Islet of Langerhans (tissue), 1 donor: ENCODE data around the gene WSCD1.

Experiments
- FAIRE-seq: peaks from one replicate; lab custom pipeline; 2011; peaks lifted over from hg19 to GRCh38; lab: Jason Lieb, UNC

The WSCD1 gene

DNA sequence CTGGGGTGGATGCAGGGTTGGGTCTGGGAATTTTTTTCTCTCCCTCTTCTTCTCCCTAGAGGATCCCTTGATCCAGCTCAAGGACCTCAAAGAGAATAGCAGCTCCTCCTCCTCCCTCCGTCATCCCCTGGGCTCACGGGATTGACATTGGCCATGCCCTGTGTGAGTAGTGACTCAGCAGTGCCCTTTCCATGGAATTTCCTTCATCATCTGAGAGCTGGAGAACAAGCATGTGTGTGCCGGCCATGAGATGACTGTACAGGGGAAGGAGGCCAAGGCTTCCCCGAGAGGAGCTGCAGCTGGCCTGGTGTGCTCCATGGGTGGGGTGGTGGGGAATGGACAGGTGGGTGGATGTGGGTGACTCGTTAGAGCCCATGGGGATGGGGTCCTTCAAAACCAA is 8.9 kb upstream of the WSCD1 start:
- FAIRE-seq: no peak

DNA sequence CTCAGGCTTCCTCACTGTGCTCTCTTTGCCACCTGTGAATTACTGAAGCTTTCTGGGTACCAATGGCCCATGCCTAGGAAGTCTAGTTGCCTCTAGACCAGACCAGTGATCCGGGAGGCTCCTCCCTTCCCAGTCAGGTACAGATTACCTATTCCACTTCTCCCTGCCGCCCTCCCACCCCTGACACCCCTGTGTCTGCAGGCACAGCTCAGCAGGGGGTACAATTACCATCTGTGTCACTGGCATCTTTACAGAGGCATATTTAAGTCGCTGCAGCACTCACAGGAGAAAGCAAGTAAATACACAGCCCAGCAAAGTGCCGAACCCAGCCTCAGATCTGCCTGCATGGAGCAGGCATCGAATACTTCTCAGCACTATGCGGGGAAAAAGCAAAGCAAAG is 5.3 kb upstream of the WSCD1 start:
- no peak for FAIRE-seq

DNA sequence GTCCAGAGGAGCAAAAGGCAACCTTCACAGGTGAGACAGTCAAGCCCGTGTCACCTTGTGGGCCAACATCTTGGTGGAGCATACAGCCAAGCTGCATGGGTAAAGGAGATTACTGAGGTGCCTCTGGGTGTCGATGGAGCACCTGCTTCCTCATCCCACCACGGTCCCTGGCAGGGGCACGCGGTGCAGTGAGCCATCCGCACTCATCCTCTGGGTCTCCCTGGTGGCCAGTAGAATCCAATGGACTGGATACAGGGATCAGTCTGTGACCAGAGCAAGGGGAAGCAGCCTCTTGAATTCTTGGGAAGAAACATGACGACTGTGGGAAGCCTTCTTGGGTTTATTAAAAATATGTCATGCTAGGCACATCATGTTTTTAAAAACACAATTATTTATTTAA is 4.8 kb upstream of the WSCD1 start:
- FAIRE-seq: no peak

DNA sequence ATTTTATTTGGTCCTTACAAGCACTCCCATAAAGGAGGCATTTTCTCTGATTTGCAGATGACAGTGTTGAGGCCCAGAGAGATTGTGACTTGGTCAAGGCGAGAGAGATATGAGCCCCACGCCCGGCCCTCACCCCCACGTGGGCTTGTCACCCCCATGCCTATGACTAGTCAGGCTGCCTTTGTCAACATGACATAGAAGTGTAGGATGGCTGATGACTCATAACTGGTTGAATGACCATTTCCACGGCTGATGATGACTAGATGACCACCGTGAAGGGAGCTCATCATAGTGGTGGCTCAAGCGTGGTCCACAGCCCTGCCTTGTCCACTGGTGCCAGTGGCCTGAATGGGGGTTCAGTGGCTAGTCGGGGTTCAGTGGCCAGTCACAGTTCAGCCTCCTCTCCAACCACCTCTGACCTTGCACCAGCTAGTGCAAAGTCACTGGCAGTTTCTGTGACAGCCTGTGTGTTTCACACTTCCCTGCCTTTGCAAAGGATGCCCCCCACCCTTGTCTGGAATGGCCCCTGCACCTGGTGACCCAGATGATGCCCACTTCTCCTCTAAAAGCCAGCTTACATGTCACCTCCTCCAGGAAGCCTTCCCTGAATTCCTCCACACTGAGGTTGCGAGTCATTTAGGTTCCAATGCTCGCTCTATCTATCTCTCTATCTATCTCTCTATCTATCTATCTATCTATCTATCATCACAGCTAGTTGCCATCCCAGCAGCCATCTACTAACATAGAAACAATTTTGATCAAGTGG is 3.8 kb upstream of the WSCD1 start:
- FAIRE-seq: no peak

DNA sequence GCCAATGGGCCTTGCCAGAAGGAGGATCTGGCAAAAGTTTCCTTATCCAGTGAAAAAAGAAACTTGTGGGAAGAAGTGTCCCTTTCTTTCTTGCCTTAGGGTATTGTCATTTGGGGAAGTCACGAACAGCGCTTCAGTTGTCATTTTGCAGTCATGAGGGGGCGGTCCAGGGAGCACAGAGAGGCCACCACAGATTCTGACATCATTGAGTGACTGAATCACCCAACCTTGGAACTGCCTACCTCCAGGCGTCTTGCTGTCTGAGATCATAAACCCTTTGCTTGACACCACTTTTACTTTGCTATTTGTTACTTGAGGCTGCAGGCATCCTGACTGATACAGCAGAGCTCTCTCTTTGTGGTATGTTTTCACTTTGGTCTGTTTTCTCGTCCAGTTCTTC is 3.1 kb upstream of the WSCD1 start:
- no peak for FAIRE-seq

DNA sequence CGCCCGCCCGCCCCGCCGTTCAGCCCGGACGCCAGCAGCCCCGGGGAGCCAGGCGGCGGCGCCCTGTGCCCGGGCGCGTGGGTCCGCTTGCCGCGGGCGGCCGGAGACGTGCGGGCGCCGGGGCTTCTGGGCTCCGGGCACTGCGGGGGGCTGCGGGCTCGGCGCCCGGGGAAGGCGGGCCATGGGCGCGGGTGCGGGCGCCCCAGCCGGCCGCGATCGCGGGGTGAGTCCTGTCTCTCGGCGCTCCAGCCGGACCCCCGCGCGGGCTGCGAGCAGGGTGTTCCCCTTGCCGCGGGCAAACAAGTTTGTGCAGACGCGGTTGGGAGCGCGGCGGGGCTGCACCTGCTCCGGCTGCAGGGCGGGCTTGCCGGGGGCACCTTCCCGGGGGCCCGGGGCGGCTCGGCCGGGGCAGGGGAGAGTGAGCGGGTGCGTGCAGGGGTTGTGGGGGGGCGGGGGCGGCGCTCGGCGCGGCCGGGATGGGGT is 292 bp downstream of the WSCD1 start:
- no peak for FAIRE-seq

DNA sequence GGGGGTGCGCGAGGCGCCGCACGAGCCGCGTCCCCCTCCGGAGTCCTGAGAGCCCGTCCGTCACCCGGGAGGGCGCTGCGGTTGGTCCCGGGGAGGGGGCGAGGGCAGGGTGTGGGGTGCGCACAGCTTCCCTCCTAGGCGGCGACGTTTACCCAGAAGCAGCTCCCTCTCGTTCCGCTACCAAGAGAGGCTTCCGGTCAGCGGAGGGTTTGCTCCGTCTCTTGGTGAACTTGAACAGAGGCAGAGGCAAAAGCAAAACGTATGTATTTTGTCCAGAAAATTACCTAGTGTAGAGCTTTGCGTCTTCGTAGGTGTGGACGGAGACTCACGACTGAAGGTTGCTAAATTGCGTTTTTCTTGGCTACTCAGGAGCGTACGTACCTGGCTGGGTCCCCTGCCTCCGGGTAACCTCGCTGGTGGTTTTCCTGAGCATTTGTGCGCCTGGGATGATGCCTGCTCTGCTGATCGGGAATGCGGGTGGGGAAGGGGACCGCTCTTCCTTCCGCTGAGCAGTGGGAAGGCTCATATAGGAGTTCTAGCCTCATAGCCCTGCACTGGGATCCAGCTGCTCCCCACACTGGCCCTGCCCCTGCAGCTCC is 833 bp downstream of the WSCD1 start:
- FAIRE-seq: no peak

DNA sequence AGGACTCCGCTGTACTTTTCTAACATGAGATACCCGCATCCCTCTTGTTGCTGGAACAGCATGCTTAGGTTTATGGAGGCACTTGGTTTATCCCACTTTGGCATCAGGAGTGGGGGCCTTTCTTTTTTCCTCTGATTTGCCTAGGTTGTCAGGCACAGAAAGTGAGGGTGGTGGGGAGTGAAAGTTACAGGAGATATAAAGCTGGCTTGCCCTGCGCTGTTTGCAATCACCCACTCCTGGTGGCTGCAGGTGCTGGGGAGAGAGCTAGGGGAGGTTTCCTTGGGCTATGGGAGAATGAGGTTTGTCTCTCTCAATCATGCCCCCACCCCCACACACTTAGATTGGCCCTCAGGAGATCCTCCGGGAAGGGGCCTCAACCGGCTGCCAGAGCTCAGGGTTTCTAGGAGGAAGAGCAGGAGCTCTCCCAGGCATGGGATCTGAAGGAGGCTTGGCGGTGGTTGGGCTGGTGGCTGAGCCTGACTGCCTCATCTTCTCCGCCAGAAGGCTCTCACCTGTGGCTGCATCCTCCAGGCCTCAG is 1.4 kb downstream of the WSCD1 start:
- FAIRE-seq: no peak

DNA sequence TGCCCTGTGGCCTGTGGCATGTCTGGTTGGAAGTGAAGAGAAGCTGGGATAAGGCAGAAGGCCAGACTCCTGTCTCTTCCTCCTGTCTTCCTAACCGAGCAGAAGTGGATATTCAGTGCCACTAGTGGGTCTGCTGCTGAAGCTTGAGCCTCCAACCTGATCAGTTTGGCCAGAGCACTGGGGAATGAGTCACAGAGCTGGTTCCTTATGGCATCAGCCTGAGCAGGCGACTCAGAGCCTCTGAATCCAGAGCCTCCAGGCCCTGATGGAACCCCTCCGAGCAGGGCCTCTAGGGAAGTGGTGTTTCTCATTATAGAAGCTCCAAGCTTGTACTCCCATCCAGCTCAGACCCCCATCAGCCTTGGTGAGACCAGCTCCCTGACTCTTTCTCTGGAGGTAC is 2.0 kb downstream of the WSCD1 start:
- no peak for FAIRE-seq

DNA sequence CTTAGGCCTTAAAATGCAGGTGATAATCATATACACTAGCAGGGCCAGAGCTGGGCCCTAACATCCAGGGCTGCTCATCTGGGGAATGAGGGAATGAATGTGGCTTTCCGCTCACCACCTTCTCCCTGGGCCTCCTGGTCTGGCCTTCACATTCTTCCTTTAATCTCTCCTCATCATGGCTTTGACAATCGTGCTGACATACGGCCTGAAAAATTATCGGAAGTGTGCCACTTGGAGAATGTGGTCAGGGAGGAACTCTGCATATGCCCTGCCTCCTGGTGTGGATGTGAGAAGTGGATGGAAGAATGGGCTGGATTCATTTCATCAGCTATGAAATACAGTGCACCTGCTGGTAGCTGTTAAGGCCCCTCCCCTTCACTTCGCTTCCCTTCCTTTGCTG is 2.4 kb downstream of the WSCD1 start:
- FAIRE-seq: no peak

DNA sequence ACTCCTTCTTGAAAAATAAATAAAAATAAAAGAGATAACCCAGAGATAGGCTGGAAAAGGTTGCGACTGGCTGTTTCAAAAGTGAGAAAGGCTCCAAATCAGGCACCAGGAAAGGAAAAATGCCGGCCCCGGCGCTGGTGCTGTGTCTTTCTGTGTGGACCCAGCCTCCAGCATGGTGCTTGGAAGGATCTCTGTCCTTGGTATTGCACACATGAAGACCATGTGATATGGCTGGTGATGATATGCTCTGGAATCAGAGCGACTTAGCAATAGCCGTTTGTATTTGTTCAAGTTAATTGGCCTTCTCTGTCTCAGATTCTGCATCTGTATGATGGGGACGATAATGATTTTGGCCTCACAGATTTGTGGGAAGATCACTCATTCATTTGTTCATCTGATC is 3.4 kb downstream of the WSCD1 start:
- FAIRE-seq: no peak

DNA sequence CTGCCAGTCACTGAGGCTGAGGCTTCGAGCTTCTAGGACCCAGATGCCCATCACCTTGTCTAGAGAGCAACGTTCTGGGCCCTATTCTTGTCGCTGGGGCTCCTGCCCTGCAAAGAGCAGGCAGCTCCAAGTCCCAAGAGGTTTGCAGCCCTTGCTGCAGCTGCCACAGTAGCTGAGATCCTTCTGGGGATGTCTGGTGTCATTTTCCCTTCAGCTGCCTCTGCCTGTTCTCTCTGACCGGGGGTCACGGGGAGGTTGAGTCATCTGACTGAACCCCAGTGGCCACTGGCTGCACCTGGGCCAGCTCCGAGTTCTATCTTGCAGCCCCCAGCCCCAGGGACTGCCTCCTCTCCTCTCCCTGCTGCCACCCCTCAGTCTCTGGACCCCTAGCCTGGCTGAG is 4.9 kb downstream of the WSCD1 start:
- FAIRE-seq: no peak

DNA sequence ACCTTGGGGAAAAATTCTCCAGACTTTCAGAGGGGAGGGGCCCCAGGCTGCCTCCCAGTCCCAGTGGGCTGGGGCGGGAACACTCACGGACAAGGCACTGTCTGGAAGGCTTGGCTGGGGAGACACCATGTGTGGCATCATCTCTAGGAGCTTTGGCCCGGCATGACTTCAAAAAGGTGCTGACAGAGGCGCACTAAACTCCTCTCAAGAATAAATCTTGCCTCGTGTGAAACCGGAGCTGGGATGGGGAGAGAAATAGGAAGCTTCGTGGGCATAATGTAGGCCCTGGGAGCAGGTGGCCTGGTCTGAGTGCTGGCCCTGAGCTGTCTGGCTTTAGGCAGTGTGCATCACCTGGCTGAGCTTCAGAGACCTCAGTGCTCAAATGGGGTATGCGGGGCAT is 5.7 kb downstream of the WSCD1 start:
- FAIRE-seq: no peak

DNA sequence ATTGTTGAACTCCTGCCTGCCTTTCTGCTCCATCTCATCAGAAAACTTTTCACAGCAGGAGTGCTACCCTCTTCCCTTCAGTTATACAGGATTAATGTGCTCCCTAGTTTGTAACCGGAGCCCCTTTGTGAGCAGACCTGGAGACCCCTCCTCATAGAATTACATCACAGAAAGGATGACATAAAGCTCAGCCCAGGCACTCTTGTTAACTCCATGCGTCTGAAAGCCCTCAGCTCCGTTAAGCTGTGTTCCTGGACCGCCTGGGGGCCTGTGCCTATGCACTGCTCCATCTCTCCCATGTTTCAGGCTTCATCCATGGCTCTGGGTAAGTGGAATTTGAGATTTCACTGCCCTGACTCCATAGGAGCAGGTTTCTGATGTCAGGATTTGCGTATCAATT is 7.6 kb downstream of the WSCD1 start:
- no peak for FAIRE-seq

DNA sequence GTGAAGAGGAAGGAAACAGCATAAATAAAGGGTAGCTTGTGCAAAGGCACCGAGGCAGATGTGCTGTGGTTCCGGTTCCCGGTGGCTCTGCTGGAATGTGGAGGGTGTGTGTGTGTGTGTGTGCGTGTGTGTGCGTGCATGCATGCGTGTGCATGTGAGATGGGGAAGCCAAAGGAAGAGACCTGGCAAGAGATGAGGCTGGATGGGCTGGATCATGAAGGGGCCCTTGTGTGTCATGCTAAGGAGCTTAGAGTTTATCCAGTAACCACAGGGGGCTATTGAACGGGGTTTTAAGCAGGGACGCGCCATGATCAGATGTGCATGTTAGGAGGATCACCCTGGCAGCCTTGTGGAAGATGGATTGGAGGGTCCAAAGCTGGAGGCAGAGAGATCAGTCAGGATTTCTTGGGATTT is 8.3 kb downstream of the WSCD1 start:
- no peak for FAIRE-seq

DNA sequence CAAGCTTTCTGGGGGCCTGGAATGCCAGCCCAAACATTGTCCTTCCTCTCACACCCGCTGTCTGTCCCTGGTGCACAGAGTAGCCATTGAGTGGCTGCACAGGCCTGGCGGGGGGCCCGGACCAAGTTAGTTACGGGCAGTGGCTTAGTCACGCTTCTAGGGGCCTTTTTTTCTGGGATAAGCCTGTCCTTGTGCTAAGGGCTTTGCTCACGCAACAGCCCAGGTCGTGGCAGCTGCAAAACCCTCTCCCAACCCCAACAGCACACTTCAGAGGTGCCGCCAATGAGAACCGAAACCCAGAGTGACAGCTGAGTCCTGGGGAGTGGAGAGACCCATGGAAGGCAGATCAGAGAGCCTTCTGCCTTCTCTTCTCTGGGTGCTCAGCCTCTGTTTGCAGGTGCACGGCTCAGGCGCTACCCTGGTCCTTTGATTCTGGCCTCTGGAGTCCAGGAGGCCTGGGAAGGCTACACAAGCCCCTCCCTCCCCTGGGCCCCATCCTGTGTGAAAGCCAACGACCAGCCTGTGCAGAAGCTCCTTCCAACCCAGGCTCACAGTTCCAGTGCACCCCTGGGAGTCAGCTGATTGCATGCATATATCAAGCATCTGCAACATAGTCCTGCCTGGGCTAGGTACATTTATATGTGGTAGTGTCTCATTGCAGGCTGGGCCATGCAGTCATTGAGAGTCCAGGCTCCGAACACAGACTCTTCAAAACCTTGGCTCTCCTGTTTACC is 9.1 kb downstream of the WSCD1 start:
- no peak for FAIRE-seq

DNA sequence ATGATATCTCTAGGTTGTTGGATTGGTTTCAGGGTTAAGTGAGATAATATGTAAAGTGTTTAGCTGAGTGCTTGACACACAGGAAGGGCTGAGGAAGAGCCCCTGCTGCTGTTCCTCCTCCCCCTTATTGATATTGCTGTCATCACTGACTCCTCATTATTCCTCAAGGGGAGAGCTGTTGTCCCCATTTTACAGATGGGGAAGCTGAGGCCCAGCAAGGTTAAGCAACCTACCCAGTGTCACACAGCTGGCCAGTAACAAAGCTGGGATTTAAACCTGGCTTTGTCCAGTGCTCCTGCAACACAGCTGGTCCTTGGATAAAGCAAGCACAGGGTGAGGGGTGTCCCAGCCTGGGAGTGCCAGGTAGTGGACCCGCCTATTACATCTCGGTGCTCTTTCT is 9.8 kb downstream of the WSCD1 start:
- no peak for FAIRE-seq

DNA sequence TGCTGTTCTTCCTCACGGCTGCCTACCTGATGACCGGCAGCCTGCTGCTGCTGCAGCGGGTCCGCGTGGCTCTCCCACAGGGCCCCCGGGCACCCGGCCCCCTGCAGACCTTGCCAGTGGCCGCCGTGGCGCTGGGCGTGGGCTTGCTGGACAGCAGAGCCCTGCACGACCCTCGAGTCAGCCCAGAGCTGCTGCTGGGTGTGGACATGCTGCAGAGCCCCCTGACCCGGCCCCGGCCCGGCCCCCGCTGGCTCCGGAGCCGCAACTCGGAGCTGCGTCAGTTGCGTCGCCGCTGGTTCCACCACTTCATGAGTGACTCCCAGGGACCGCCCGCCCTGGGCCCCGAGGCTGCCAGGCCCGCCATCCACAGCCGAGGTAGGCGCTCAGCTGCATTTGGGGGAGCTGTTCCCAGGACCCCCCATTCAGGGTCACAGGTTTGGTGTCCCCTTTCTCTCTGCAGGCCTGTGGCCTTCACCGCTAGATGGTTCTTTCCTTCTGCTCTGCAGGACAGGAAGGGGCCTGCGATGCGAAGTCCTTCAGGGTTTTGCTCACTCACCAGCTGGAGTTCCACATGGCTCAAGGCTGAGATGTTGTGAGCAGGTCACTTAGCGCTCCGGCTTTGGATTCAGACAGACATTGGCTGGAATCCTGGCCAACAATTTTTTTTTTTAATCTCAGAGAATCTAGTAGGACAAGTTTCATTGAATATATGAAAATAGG is 10.7 kb downstream of the WSCD1 start:
- no peak for FAIRE-seq

DNA sequence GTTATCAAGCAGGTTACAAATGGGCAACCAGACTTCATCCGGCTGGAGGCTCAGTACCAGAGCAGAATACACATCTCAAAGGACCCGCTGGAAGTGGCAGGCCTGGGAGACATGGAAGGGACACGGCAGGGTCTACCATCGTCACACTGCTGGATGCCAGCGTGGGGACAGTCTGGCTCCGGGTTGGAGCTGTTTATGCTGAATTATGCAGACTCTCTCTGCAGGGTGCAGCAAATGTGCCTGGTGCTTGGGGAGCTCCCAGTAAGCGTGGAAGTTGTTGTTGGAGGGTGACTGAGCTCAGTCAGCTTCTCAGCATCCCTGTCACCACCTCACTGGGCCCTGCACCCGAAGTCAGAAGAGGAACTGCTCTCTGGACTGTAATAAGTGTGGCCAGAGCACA is 12.2 kb downstream of the WSCD1 start:
- FAIRE-seq: no peak

DNA sequence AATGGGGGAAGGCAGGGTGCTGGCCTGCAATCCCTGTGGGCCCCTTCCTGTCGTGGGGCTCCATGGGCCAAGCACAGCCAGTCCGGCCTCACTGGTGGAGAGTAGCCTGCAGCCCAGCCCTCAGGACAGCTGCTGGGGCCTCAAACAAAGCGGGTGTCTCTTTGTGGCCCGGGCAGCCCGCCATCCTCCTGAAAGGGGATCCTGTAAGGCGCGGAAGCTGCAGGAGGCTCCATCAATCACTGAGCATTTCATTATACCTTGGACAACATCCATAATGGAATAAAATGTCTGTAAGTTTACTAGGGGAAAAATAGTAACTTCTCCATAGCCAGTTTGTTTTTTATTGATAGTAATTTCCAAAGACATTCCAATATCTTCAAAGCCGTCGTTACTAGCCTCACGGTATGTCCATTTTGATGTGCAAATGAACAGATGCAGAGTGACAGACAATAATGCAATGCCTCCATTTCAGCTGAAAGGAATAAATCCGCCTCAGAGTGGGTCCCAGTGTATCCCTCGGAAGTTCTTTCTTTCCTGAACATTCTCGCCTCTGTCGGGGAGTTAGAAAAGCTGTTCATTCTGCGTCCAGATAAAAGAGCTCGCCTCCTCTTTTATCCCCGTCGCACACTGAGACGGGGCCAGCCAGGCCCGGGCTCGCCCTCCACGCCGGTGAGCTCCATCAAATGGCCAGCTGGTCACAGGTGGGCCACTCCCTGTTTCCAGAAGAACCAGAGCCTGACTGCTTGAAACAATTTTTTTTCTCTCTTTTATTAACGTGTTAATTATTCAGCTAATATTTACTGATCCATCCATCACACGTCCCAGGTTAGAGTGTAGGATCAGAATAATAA is 14.4 kb downstream of the WSCD1 start:
- no peak for FAIRE-seq

DNA sequence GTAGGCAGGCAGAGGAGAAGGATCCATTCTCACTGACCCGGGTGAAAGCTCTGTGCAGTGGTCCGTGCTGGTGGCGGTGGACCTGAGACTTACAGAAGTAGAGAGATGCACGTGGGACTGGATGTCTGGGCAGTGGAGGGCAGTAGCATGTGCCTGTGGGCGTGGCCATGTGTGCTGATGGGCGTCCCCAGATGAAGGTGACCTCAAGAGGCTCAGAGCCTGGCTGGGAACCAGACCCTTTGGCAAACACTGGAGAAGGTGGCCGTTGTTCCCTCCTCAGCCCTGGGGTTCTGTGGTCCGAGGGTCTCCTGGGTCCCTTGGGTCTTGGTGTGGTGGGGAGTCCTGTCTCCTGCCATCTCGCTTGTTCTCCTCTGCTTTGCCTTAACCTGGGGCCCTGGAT is 15.6 kb downstream of the WSCD1 start:
- FAIRE-seq: no peak
